Mucosa of rectum (tissue), 2 donors: Measurements from ENCODE around the gene MID2.
"Not testable (repeated sequence)": the region's sequence is repeated elsewhere in the genome, so short reads cannot be mapped to it uniquely, and the experiment has no call there.

Source experiments
- H3K27ac ChIP-seq, 2 donors: one replicate each; pipeline ENCODE4 v1.7.0; 2013; ENCODE audit warnings: inconsistent platforms in 2 of 2, low read depth in 2 of 2, low read length in 2 of 2
- H3K27me3 ChIP-seq, 2 donors: one replicate each; pipeline ENCODE4 v1.7.0; 2013; ENCODE audit warnings: low read length in 2 of 2; ENCODE audit not compliant: control insufficient read depth in 2 of 2, insufficient read depth in 2 of 2
- H3K36me3 ChIP-seq, 2 donors: one replicate each; pipeline ENCODE4 v1.7.0; 2013; ENCODE audit warnings: low read length in 2 of 2; ENCODE audit not compliant: control insufficient read depth in 2 of 2, insufficient read depth in 2 of 2
- H3K4me1 ChIP-seq, 2 donors: one replicate each; pipeline ENCODE4 v1.7.0; 2013; ENCODE audit warnings: low read length in 2 of 2, mild to moderate bottlenecking in 1 of 2; ENCODE audit not compliant: control insufficient read depth in 2 of 2, insufficient read depth in 2 of 2
- H3K4me3 ChIP-seq, 2 donors: one replicate each; pipeline ENCODE4 v1.7.0; 2013; ENCODE audit warnings: low read length in 2 of 2
- H3K9ac ChIP-seq, 2 donors: one replicate each; pipeline ENCODE4 v1.7.0; 2013; ENCODE audit warnings: low read length in 2 of 2, low read depth in 1 of 2, mild to moderate bottlenecking in 1 of 2
- H3K9me3 ChIP-seq, 2 donors: one replicate each; pipeline ENCODE4 v1.7.0; 2013; ENCODE audit warnings: low read length in 2 of 2; ENCODE audit not compliant: control insufficient read depth in 2 of 2
- donor health status: healthy.
- donor health status: Normal muscosa, but diverticular disease.

The MID2 gene

DNA sequence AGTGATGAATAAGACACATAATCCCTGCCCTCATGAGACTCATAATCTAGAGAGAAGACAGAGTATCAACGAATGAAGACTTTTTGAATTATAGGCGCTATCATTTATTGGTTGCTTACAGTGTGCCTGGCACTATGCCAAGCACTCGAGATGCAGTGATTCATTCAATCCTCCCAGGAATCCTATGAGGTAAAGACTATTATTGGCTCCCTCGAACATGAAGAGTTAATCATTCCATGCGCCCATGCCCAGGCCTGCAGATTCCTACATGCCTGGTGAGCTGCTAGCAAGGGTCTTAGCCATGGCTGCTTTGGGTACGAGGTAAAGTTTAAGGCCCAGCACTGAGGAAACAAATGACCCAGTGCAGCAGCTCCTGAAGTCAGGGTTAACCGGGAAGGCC lies 109.5 kb downstream of the MID2 start:
- Histone ChIP-seq H3K36me3 (no peaks in the 10 kb centered on the region), H3K27me3 (peaks cover 0 to 3% of the 10 kb centered on the region in 2 donors), H3K27ac (no peak overlapping the region), H3K4me1 (no peaks in the 10 kb centered on the region), H3K9me3 (no peaks in the 10 kb centered on the region), H3K4me3 (no peak overlapping the region), H3K9ac (no peak overlapping the region)

DNA sequence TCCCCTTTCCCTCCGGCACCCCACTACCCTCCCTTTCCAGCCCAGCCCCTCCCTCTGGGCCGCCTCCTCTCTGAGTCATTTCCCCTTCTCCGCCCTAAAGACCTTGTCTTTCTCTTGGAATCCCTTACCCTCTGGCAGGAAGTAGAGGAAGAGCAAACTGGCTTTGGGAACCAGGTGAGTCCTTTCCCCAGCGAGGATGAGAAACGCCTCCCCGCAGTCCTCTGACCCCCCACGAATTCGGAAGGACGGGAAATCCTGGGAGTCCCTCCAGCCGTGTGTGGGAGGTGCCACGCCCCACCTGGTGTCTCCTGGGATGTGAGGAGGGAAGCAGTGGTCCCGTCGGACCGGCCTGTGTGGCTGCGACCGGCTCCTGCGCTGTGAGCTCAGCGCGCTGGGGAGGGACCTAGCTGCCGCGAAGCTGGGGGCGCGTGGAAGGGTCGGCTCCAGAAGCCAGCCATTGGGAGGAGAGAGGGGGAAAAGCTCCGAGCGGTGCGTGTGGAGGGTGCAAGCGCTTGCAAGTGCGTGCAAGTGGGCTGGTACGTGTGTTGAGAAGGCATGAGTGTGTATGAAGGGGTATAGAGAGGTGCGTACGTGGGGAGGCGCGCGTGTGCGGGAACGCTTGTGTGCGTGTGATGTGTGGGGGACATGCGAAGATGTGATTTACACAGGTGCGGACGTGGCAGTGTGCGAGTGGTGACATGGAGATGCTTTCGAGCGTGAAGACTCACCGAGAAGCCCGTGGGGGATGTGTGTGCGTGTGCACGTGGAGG lies 110.2 kb downstream of the MID2 start:
- Histone ChIP-seq H3K9me3 (no peaks in the 10 kb centered on the region), H3K27ac (no peak overlapping the region), H3K27me3 (peaks cover 0 to 3% of the 10 kb centered on the region in 2 donors), H3K36me3 (no peaks in the 10 kb centered on the region), H3K9ac (no peak overlapping the region), H3K4me1 (no peaks in the 10 kb centered on the region), H3K4me3 (no peak overlapping the region)

DNA sequence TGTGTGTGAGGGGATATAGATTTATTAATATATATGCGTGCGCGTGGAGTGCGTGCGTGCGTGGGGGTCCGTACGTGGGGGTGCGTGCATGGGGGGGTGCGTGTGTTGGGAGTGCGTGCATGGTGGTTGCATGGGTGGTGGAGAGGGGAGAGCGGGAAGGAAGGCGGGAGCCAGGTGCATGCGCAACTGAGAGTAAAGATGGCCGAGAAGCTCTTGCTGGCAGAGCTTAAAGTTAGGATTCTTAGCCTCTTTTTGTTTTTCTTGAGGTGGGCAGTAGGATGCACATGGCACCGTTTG lies 110.7 kb downstream of the MID2 start:
- no peak overlapping the region for H3K4me3 ChIP-seq
- no peaks in the 10 kb centered on the region for H3K9me3 ChIP-seq
- H3K27ac ChIP-seq: no peak overlapping the region
- H3K27me3 ChIP-seq: peaks cover 0 to 3% of the 10 kb centered on the region in 2 donors
- H3K36me3 ChIP-seq: no peaks in the 10 kb centered on the region
- no peak overlapping the region for H3K9ac ChIP-seq
- H3K4me1 ChIP-seq: no peaks in the 10 kb centered on the region

DNA sequence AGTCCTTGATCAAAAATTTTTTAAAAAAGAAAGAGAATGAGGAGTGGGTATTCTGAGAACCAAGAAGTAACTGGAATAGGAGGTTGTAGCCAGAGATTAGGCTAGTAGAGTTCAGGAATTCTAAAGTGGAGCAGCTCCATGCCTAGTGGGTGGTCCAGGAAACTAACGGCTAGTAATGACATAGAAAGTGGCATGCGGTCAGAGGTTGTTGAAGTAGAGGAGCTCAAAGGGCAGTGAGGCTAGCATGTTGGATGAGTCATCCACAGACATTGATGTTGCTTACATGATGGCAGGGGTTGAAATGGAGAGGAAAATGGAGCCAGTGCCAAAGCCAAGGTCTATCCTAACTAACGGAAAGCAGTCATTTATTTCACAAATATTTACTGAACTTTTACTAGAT lies 114.4 kb downstream of the MID2 start:
- no peak overlapping the region for H3K9ac ChIP-seq
- no peaks in the 10 kb centered on the region for H3K4me1 ChIP-seq
- no peaks in the 10 kb centered on the region for H3K36me3 ChIP-seq
- no peak overlapping the region for H3K27ac ChIP-seq
- H3K27me3 ChIP-seq: peaks cover 0 to 3% of the 10 kb centered on the region in 2 donors
- no peak overlapping the region for H3K4me3 ChIP-seq
- H3K9me3 ChIP-seq: no peaks in the 10 kb centered on the region

DNA sequence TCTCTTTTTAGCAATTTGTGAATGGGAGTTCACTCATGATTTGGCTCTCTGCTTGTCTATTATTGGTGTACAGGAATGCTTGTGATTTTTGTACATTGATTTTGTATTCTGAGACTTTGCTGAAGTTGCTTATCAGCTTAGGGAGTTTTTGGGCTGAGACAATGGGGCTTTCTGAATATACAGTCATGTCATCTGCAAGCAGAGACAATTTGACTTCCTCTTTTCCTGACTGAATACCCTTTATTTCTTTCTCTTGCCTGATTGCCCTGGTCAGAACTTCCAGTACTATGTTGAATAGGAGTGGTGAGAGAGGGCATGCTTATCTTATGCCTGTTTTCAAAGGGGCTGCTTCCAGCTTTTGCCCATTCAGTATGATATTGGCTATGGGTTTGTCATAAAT lies 129.7 kb downstream of the MID2 start:
- H3K9ac ChIP-seq, H3K27me3 ChIP-seq, H3K4me3 ChIP-seq, H3K27ac ChIP-seq, H3K4me1 ChIP-seq, H3K36me3 ChIP-seq, H3K9me3 ChIP-seq: not testable (repeated sequence)

DNA sequence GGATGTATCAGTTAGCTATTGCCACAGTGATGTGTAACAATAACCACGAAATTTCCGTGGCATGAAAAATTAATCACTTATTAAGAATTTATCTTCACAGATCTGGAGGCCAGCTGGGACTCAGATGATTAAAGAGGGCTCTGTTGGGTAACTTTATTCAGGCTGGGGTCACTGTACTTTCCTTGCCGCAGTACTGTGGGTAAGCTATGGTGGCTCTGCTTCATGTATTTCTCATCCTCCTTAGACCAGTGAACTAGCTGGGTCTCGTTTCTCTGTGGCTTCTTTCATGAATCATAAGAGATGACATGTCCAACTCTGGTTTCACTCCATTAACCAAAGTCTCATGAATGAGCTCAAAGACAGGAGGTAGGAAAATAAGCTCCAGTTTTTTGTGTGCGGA lies 143.0 kb downstream of the MID2 start:
- Histone ChIP-seq H3K36me3 (no peaks in the 10 kb centered on the region), H3K9ac (no peak overlapping the region), H3K4me1 (no peaks in the 10 kb centered on the region), H3K27ac (no peak overlapping the region), H3K27me3 (no peaks in the 10 kb centered on the region), H3K9me3 (peaks cover 0 to 3% of the 10 kb centered on the region in 2 donors), H3K4me3 (no peak overlapping the region)

DNA sequence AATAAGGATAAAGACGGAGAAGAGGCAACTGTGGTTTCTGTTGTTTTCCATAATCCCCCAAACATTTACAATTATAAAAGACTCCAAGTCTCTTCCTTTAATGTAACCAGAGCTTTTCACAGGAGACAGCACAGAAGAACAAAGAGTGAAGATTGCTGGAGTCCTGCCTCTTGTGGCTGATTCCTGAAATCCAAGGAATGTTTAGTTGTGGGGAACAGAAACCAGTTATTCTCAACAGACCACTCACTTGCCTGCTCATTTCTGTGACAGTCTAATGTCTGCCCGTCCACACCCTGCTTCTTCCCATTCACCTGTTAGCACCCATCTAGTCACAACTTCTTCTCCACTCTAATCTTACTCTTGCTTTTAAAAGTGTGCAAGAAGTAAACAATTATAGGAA lies 144.4 kb downstream of the MID2 start:
- Histone ChIP-seq H3K4me1 (no peaks in the 10 kb centered on the region), H3K36me3 (no peaks in the 10 kb centered on the region), H3K27me3 (no peaks in the 10 kb centered on the region), H3K9me3 (peaks cover 0 to 3% of the 10 kb centered on the region in 2 donors), H3K27ac (no peak overlapping the region), H3K9ac (no peak overlapping the region), H3K4me3 (no peak overlapping the region)

DNA sequence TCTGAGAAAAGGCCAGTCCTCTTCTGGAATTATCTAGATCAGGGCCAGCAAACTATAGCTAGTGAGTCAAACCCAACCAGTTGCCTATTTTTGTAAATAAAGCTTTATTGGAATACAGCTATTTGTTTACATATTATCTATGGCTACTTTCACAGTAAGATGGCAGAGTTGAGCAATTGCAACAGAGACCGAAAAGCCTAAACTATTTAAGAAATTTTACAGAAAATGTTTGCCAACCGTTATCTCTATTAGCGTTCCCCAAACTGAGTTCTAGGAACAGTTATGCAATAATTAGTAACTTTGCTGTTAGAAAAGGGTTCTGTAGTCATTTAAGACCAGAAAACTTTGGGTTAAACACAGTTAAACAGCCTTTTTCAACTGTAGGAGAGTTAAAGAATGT lies 146.0 kb downstream of the MID2 start:
- H3K9me3 ChIP-seq: peaks cover 0 to 3% of the 10 kb centered on the region in 2 donors
- no peak overlapping the region for H3K4me3 ChIP-seq
- H3K27ac ChIP-seq: no peak overlapping the region
- H3K27me3 ChIP-seq: no peaks in the 10 kb centered on the region
- H3K36me3 ChIP-seq: no peaks in the 10 kb centered on the region
- H3K9ac ChIP-seq: no peak overlapping the region
- H3K4me1 ChIP-seq: no peaks in the 10 kb centered on the region
